Caki2 (cell line): ENCODE results near the gene PNPLA7. TPM values are rescaled to one million over a fixed set of nuclear protein-coding genes. Genes with fewer than 3 reads are reported as not detected.
"Not testable (repeated sequence)": the region's sequence is repeated elsewhere in the genome, so short reads cannot be mapped to it uniquely, and the experiment has no call there.

Source experiments
- DNase-seq: peaks from one replicate; pipeline ENCODE4 v3.0.0-alpha.2; 2015; ENCODE audit warnings: low read depth
- in situ Hi-C: cut with HindIII; loops from 2 replicates; pipeline ENCODE4 v1.10.0; 2016; ENCODE audit warnings: low sequenced_read_pairs, low pct_unique_long_range_greater_than_20kb, mixed read lengths
- total RNA-seq: library from RNA; depleted of rRNA; stranded (reverse); fragments of >200 nt; shearing (Covaris generic); gene quantifications from 2 replicates; pipeline ENCODE4 v1.2.3, GENCODE V29; 2014; ENCODE audit warnings: low replicate concordance

The PNPLA7 gene
- total RNA-seq, 1 experiment from 2014 or later: 0.98 TPM

GRCh38 chr9:137547687-137548543, 2.3 kb downstream of the PNPLA7 start:
- in situ Hi-C loops: no loop called here
- no peak for DNase-seq

GRCh38 chr9:137545123-137545522, 5.1 kb downstream of the PNPLA7 start:
- in situ Hi-C loops: no loop called here
- DNase-seq: no peak

DNA sequence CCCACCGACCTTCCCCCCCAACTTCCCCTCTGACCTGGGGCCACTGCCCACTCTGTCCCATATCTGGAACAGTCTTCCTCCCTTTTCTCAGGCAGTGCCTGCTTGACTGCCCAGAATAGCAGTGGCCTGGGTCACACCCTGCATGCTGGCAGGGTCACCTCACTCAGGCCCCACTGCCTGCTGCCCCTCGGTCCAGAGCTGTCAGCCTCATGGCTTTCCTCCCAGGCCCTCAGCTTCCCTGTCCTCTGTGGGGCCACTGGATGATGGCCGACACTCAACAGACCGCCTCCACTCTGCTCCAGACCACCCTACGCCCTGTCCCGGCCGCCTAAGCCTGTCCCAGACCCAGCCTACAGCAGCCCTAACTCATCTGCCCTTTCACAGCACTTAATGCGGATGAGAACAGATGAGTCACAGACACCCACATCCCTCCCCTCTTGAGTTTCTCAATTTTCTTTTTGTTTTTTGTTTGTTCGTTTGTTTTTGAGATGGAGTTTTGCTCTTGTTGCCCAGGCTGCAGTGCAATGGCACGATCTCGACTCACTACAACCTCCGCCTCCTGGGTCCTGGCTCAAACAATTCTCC, 5.9 kb downstream of the PNPLA7 start:
- no peak for DNase-seq
- in situ Hi-C loops: no loop called here

GRCh38 chr9:137543237-137543963, 6.8 kb downstream of the PNPLA7 start:
- in situ Hi-C loops: no loop called here
- no peak for DNase-seq

- in situ Hi-C loops: no loop called here
- no peak for DNase-seq
Measured at GRCh38 chr9:137542486-137542885, 7.7 kb downstream of the PNPLA7 start.

DNA sequence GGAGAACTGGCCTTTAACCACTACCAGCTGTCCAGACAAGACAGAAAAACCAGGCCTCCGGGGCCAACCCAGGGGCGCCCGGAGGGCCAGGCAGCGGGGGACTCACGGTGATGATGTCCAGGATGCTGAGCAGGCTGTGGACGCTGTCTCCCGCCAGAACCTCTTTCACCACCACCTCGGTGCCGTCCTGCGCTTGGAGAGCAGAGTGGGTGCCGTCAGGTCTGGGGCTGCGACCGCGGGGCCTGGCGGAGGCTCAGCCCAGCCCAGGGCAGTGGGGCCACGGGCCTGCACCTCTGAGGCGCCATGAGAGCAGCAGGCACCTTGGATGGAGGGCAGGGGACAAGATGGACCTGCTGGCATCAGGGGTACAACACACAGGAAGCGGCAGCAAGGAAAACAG, 9.7 kb downstream of the PNPLA7 start:
- no peak for DNase-seq
- in situ Hi-C loops: no loop called here

GRCh38 chr9:137538058-137538457, 12.1 kb downstream of the PNPLA7 start:
- no peak for DNase-seq
- in situ Hi-C loops: no loop called here

DNA sequence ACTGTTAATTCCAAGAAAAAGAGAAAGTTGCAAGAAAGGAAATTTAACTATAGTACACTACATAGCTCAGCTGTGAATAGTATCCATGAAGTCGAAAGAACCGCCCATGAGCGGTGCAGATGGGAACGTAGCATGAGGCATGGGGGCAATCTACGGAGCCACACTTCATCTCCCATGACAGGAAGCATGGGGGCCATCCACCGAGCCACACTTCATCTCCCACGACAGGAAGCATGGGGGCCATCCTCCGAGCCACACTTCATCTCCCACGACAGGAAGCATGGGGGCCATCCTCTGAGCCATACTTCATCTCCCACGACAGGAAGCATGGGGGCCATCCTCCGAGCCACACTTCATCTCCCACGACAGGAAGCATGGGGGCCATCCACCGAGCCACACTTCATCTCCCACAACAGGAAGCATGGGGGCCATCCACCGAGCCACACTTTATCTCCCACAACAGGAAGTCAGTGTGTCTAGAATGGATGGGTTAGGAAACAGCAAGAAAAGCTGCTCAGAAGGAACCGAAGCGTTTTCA, 13.5 kb downstream of the PNPLA7 start:
- DNase-seq, in situ Hi-C loops: not testable (repeated sequence)

- in situ Hi-C loops: no loop called here
Measured at GRCh38 chr9:137535120-137535428, 15.1 kb downstream of the PNPLA7 start.

GRCh38 chr9:137534256-137535119, 15.7 kb downstream of the PNPLA7 start:
- peak; percentile 42 for DNase-seq
- in situ Hi-C loops: no loop called here

More at GRCh38 chr9:137535120-137535428, 15.1 kb downstream of the PNPLA7 start:
- DNase-seq: no peak

- DNase-seq, in situ Hi-C loops: not testable (repeated sequence)
Measured at GRCh38 chr9:137532891-137533468, 17.2 kb downstream of the PNPLA7 start.

DNA sequence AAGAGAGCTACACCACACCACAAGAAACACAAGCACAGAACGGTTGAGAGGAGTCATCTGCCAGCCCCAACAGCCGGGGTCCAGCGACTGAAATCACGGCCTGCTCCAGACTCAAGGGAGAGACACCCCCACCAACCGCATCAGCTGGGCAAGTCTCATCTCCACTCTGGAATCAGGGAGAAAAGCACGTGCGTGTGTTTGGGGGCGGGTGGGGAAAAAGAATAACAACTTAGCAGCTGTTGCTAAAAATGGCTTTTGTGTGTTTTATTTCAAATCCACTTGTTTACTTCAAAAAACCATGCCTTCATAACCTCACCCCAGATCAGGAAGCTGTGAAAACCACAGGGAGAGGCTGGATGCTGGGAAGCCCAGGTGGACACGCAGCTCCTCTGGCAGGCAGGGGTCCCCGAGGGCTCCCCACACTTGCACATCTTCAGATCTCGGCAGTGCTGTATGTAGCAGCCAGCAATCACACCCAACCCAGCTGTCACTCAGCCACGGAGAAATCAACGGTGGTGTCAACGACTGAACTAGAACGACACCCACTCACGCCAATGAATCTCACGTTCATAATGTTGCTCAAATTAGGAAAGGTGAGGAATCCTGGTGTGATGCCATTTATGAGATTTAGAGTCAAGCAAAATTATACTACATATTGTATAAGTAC, 19.0 kb downstream of the PNPLA7 start:
- no peak for DNase-seq
- in situ Hi-C loops: no loop called here

- in situ Hi-C loops: no loop called here
Measured at GRCh38 chr9:137530331-137530730, 19.9 kb downstream of the PNPLA7 start.

DNA sequence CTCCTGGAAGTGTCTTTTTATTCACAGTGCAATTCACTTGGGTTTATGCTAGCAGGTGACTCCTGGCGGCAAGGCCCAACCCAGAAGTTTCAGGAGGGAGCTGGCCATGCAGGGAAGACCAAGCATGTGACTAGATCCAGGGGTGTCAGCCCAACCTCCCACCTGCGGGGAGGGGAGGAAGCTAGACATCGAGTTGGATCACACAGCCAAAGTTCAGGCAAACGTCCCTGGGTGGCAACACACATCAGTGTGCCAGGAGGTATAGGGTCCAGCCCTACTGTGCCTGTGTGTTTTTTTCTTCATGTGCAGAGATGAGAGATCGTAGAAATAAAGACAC, 25.3 kb downstream of the PNPLA7 start:
- no peak for DNase-seq
- in situ Hi-C loops: no loop called here

More at GRCh38 chr9:137530331-137530730, 19.9 kb downstream of the PNPLA7 start:
- no peak for DNase-seq

- DNase-seq: no peak
- in situ Hi-C loops: no loop called here
Measured at GRCh38 chr9:137524161-137524980, 25.8 kb downstream of the PNPLA7 start.

- no peak for DNase-seq
Measured at GRCh38 chr9:137522746-137523455, 27.3 kb downstream of the PNPLA7 start.

More at GRCh38 chr9:137522746-137523455, 27.3 kb downstream of the PNPLA7 start:
- in situ Hi-C loops: no loop called here
